Measurements from ENCODE around the gene CSNK1E. TPM values are rescaled to one million over a fixed set of nuclear protein-coding genes. Genes with fewer than 3 reads are reported as not detected.

The CSNK1E gene
- total RNA-seq, 1 donor from 2014 or later, result 106 TPM

DNA sequence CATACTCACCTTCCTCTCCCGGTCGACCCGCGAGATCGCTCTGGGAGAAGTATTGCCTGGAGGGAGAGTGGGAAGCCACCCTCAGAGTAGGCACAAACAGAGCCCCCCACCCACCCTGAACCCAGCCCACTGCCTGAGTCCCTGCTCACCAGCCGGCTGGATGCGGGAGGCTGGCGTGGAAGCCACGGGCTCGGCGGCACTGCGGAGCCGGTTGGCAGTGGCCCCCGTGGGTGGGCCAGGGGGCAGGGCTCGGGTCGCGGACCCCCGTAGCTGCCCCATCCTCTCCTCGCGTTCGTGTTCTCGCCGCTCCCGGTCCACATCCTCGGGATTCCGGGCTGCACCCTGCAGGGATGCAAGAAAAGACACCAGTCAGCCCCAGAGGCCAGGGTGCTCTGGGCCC lies 23.0 kb downstream of the CSNK1E start:
- H3K27ac Mint-ChIP-seq, result peak overlapping the region; percentile 44

GRCh38 chr22:38292694-38293093 lies 24.5 kb downstream of the CSNK1E start:
- TF ChIP-seq EZH2 (IDR thresholded peaks at IDR 0.05), result no peak
- TF ChIP-seq CTCF (IDR thresholded peaks at IDR 0.05), result no peak
- no peak for TF ChIP-seq EZH2phosphoT487 (IDR thresholded peaks at IDR 0.05)
- H3K27me3 ChIP-seq, result no peaks in the 10 kb centered on the region
- no peaks in the 10 kb centered on the region for H3K4me1 ChIP-seq
- DNase-seq (ENCODE audit: low spot score), result no peak
- Mint-ChIP-seq H3K27me3 (ENCODE audit: insufficient read depth, low read depth) (peaks cover 7% of the 10 kb centered on the region), H3K27ac (no peak overlapping the region), H3K36me3 (peaks cover 18% of the 10 kb centered on the region), H3K4me1 (peaks cover 7% of the 10 kb centered on the region), H3K9me3 (no peaks in the 10 kb centered on the region), H3K4me3 (no peak overlapping the region)
- H3K79me2 ChIP-seq (ENCODE audit: low read depth), result no peaks in the 10 kb centered on the region
- H3K4me2 ChIP-seq, result no peak overlapping the region
- peak overlapping the region; percentile 76 for H3K27ac ChIP-seq
- H3K9ac ChIP-seq, result no peak overlapping the region
- no peak overlapping the region for H3K4me3 ChIP-seq
- H3F3A ChIP-seq (ENCODE audit: low read depth), result peaks cover 22% of the 10 kb centered on the region
- no peaks in the 10 kb centered on the region for H3K9me3 ChIP-seq (ENCODE audit: low read depth)
- no peaks in the 10 kb centered on the region for H3K36me3 ChIP-seq
- H4K20me1 ChIP-seq (ENCODE audit: low read depth), result peaks cover 58% of the 10 kb centered on the region
- H2AFZ ChIP-seq (replicated peaks), result no peak overlapping the region

More for the DNA sequence above, 23.0 kb downstream of the CSNK1E start:
- Histone ChIP-seq H3K79me2 (ENCODE audit: low read depth) (no peaks in the 10 kb centered on the region), H2AFZ (replicated peaks) (no peak overlapping the region), H3K9me3 (ENCODE audit: low read depth) (no peaks in the 10 kb centered on the region), H3K4me2 (no peak overlapping the region), H3K4me3 (no peak overlapping the region), H3F3A (ENCODE audit: low read depth) (peaks cover 22% of the 10 kb centered on the region), H3K4me1 (no peaks in the 10 kb centered on the region), H3K36me3 (no peaks in the 10 kb centered on the region), H4K20me1 (ENCODE audit: low read depth) (peaks cover 73% of the 10 kb centered on the region), H3K27ac (peak overlapping the region; percentile 23), H3K27me3 (no peaks in the 10 kb centered on the region), H3K9ac (no peak overlapping the region)
- DNase-seq (ENCODE audit: low spot score), result no peak
- Mint-ChIP-seq H3K9me3 (no peaks in the 10 kb centered on the region), H3K27me3 (ENCODE audit: insufficient read depth, low read depth) (peaks cover 7% of the 10 kb centered on the region), H3K4me1 (peaks cover 7% of the 10 kb centered on the region), H3K4me3 (no peak overlapping the region), H3K36me3 (peaks cover 20% of the 10 kb centered on the region)
- TF ChIP-seq EZH2phosphoT487 (IDR thresholded peaks at IDR 0.05) (no peak), EZH2 (IDR thresholded peaks at IDR 0.05) (no peak), CTCF (IDR thresholded peaks at IDR 0.05) (no peak)

DNA sequence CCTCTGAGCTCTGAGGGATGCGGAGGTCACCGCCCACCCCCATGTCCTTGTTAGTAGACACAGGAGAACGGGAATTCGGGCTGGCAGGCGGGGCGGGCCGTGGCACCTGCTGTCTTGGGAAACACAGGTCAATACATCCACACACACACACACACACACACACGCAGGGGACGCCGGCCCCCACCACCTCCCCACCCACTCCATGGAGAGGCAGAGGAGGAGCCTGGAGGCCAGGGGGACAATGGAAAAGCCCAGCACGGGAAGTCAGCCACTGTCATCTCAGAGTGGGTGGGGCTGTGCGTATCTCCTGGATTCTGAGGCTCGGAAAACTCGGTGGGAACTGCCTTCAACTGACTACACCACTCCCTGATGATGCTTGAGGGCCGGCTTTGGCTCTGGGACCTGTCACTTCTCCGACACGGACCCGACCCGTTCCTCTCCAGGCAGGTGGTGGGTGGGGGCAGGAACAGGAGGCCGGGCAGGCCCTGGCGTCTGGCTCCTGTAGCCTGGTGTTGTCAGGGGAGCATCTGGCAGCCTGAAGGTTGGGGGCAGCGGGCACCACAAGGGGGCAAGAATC lies 25.9 kb downstream of the CSNK1E start:
- H3K27ac Mint-ChIP-seq, result no peak overlapping the region
- Histone ChIP-seq H3K4me3 (no peak overlapping the region), H3K36me3 (no peaks in the 10 kb centered on the region)

More for the DNA sequence above, 25.9 kb downstream of the CSNK1E start:
- TF ChIP-seq EZH2 (IDR thresholded peaks at IDR 0.05), result no peak
- TF ChIP-seq EZH2phosphoT487 (IDR thresholded peaks at IDR 0.05), result no peak
- TF ChIP-seq CTCF (IDR thresholded peaks at IDR 0.05), result no peak
- H3K27me3 Mint-ChIP-seq (ENCODE audit: insufficient read depth, low read depth), result peaks cover 7% of the 10 kb centered on the region
- DNase-seq (ENCODE audit: low spot score), result no peak
- Histone ChIP-seq H3F3A (ENCODE audit: low read depth) (peaks cover 30% of the 10 kb centered on the region), H3K9ac (no peak overlapping the region), H3K27me3 (no peaks in the 10 kb centered on the region), H3K9me3 (ENCODE audit: low read depth) (no peaks in the 10 kb centered on the region), H3K27ac (peak overlapping the region; percentile 53), H3K79me2 (ENCODE audit: low read depth) (no peaks in the 10 kb centered on the region), H4K20me1 (ENCODE audit: low read depth) (peaks cover 52% of the 10 kb centered on the region), H2AFZ (replicated peaks) (no peak overlapping the region), H3K4me1 (peaks cover 6% of the 10 kb centered on the region), H3K4me2 (no peak overlapping the region)
- H3K4me1 Mint-ChIP-seq, result peaks cover 17% of the 10 kb centered on the region
- no peak overlapping the region for H3K4me3 Mint-ChIP-seq
- peaks cover 13% of the 10 kb centered on the region for H3K36me3 Mint-ChIP-seq
- no peaks in the 10 kb centered on the region for H3K9me3 Mint-ChIP-seq

Data from neural progenitor cell (in vitro differentiated cells).